Measurements from ENCODE around the gene LRP1B. TPM values are rescaled to one million over a fixed set of nuclear protein-coding genes. Genes with fewer than 3 reads are reported as not detected.

LRP1B gene
- total and polyA plus RNA-seq, 2 of the 8 experiments (the other 6 are each of a cell fraction or from before 2014, with no cell fraction given): 0.03 TPM; not detected in 1

Small RNAs within 50 kb of the gene (microRNA-seq; reads per million reads assigned to microRNA genes)
- gene MIR7157 (ENCODE audit: borderline microRNAs expressed in 2 of 2, borderline number of aligned reads in 2 of 2, borderline replicate concordance in 1 of 2): 0 reads per million in 2 experiments

Small RNAs within 50 kb of the gene (small RNA-seq; reads per million reads assigned to genes)
- not detected for gene AC068287.1 (ENCODE audit: insufficient read depth)
- not detected for gene MTCO1P44 (ENCODE audit: insufficient read depth)
- not detected for gene RF00019 (ENCODE audit: insufficient read depth)
- not detected for gene RF02271 (ENCODE audit: insufficient read depth)
- gene RNU6-904P (ENCODE audit: insufficient read depth): not detected

All from H1 (cell line).